Activated T-cell treated with anti-CD3 and anti-CD28 coated beads for 48 hours (primary cell): ENCODE results near the gene PUM2.
A peak's percentile ranks its signal among the peaks of the same experiment; 100 is the strongest.
"Not testable (repeated sequence)": the region's sequence is repeated elsewhere in the genome, so short reads cannot be mapped to it uniquely, and the experiment has no call there.

Source experiments
- DNase-seq: peaks from one replicate; pipeline ENCODE4 v3.0.0-alpha.2; 2020; ENCODE audit warnings: low read depth

PUM2 gene

GRCh38 chr2:20350753-20351554 is at the start of gene PUM2:
Gene PUM2 (minus strand): TSS chr2:20350844. CDS start chr2:20327360, 23,484 bp downstream.
- peak; percentile 97 for DNase-seq

DNA sequence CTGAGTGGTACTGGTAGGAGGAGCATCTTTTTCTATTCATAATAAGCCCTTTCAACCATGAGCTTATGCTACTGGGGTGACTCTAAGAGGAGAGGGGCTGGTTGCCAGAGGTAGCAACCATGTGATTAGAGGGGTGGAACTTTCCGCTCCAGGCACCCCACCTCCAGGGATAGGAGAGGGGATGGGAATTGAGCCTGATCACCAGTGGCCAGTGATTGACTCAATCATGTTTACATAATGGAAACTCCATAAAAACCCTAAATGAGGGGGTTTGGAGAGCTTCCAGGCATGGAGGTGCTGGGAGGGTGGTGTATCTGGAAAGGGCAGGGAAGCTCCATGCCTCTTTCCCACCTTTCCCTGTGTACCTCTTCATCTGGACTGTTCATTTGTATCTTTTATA is 49.7 kb upstream of the PUM2 start:
- DNase-seq = no peak

- DNase-seq = no peak
These were observed 48.4 kb upstream of the PUM2 start for GRCh38 chr2:20398956-20399567.

GRCh38 chr2:20397811-20398447 is 47.3 kb upstream of the PUM2 start:
- no peak for DNase-seq

- DNase-seq = no peak
These were observed 45.8 kb upstream of the PUM2 start for GRCh38 chr2:20396356-20397000.

DNA sequence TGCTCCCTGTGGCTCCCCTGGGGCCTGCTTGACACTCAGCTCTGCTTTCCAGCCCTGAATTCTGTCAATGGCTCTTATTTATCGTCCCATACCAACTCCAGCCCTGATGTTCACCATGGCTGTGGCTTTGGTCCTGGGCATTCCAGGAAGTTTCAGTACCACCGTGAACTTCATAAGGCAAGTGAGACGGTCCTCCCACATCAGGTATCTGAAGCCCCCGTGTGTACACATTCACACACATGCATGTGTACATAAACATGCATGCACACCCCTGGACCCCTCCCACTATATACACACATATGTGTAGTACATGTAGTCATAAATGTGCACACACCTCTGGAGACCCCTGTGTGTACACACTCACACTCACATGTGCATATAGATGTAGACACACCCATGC is 43.3 kb upstream of the PUM2 start:
- DNase-seq = no peak

DNA sequence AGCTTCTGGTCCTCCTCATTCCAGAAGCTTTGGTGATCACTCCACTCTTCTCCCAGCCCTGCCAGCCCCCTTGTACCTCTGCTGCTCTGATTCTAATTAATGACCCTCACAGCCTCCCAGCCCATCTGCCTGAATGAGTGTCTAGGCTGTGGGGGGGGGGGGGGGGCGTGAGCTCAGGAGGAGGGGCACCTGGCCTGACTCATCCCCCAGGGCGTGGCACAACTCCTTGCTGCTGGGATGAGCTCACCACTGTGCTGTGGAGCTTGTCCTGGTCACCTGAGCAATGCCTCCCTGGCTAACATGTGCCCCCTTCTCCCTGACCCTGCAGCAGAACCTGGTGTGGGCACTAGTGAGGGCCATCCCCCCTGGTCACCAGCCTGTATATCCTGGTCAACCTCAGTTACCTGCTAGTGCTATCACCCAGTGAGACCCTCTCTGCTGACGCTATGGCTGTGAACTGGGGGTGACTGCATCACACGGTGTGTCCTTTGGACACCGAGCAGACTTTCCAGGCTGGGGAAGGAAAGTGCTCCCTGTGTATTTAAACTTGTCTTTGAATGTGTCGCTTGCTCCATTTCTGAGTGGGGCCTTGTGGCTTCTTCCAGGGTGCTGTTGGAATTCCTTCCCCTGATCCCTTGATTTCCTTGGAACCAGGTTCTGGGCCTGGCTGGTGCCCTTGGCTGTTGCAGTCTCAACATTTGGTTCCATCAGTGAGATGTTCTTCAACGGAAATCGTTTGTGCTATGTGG is 41.5 kb upstream of the PUM2 start:
- no peak for DNase-seq

DNA sequence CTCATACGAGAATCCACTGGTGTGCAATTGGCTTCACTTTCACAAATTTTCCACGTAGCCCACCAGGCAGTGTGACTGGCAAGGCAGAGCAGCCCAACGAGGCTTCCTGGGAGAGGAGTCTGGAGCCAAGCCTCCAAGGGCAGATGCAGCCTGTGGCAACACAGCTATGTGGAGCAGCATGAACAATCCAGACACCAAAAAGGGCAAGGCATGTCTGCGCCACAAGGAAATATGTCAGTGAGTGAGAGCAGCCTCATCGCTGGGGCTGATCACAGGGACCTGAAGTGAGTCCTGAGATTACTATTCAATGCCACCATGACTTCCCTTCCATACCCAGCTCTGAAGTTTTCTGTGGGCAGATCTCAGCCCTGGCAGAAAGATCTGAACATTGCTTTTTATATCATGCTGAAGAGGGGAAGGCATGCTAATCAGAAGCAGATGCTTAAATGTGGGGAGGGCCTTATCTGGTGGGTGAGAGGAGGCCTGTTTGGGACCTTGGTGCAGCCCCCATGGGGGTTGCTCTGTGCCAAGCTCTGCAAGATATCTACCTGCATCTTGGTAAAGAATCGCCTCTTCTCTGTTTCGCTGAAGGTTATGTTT is 40.0 kb upstream of the PUM2 start:
- DNase-seq = no peak

- no peak for DNase-seq
These were observed 34.3 kb upstream of the PUM2 start for GRCh38 chr2:20384953-20385352.

GRCh38 chr2:20382965-20383810 is 32.5 kb upstream of the PUM2 start:
- DNase-seq = no peak

GRCh38 chr2:20381457-20381856 is 30.8 kb upstream of the PUM2 start:
- DNase-seq = no peak

DNA sequence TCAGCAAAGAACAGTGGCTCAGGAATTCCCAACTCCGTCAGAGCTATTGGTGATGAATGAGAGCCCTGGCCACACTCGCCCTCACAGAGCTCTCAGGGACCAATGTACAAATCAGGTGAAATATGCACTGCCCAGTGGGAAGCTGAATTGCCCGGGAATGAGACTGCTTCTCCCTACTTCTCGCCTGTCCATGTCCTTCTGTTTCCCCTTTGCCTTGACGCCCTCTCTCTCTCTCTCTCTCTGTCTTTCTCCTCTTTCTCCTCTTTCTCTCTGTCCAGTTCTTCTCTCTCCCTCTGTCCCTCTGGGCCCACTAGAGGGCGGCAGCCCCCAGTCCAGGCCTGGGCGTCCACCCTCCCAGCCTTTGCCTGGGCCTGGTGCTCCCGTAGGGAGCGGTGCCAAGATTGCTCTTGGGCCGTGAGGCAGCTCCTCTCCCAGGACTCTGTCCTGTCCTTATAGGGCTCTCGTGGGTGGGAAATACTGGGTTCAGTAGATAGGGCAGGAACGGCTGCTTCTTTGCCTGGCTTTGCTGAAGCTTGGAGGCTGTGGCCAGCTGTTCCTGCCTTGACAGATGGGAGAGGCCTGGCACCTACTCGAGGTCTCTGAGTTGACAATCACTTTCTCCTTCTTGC is 28.4 kb upstream of the PUM2 start:
- DNase-seq = no peak

DNA sequence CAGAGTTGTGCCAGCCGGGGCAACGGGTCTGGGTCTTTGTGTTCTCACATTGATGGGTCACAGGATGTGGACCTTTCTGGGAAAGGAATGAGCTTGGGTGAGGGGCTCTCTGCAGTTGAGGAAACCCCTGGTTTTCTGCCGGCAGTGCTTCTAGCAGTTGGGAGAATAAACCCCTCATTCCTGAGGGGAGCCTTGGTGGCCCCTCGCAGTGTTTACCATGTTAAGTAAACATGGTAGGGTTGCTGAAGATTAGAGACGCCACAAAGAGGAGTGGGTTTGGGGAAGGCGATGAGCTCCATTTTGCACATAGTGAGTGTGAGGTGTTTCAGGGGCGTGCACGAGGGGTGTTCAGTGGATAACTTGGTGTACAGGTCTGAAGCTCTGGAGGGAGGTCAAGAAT is 27.7 kb upstream of the PUM2 start:
- DNase-seq = no peak

GRCh38 chr2:20377741-20378140 is 27.1 kb upstream of the PUM2 start:
- no peak for DNase-seq

DNA sequence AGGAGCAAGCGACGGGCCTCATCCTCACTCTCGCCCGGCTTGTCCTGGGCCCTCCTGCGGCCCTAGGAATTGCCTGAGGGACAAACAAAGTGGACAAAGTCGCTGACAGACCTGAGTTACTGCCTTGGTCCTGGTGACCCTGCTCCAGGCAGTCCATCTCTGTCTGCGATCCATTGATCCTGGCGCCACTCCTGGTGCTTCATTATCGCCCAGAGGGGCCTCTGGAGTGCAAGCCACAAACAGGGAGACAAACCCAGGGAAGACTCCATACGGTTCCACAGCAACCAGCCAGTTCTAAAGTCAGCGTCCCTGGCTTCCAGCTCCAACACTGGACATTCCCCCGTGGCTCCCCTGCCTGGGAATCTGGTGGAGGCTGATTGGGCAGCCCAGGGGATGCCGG is 24.3 kb upstream of the PUM2 start:
- DNase-seq = not testable (repeated sequence)

GRCh38 chr2:20372896-20373640 is 22.4 kb upstream of the PUM2 start:
- DNase-seq = no peak

DNA sequence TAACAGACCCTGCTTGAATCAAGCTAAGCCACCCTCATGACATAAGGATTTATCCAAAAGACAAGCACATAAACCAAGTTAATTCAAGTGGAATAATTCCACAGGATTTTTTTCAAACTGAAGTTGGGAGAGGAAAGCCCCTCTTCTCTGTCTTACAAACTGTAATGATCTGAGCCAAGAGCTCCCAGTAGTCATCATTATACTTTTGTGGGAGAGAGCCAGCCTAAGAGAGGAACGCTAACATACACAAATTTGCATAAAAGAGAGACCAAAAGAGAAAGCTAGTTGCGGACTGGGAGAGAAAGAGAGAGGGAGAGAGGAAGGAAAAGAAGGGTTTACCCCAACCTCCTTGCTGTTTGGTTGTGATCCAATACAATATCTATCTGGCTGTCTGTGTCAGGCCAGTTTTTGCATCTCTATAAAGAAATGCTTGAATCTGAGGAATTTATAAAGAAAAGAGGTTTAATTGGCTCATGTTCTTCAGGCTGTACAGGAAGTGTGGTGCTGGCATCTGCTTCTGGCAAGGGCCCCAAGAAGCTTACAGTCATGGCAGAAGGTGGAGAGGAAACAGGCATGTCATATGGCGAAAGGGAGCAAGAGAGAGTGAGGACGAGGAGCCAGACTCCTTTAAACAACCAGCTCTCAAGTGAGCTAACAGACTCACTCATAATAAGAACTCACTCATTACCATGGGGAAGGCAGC is 20.8 kb upstream of the PUM2 start:
- DNase-seq = no peak

DNA sequence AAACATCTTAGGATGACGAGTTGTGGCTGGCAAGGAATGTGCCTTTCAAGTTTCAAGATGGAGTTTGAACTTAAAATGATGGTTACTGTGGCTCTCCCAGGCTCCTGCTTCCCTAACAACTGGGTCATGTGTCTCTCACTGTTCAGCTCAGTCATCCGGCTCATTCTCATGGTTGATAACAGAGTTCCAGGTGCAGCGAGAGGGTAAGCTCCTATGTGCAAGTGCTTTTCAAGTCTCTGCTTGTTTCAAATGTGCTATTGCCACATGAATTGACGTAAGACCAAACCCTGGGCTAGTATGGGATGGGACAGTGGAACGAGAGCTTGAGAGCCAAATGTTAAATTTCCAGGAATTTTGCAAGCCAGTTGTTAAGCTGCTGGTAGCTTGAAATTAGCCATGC is 19.5 kb upstream of the PUM2 start:
- no peak for DNase-seq

GRCh38 chr2:20369366-20369765 is 18.7 kb upstream of the PUM2 start:
- DNase-seq = no peak
